ENCODE results near the gene PDCD11. TPM values are rescaled to one million over a fixed set of nuclear protein-coding genes. Genes with fewer than 3 reads are reported as not detected.
A peak's percentile ranks its signal among the peaks of the same experiment; 100 is the strongest.

Gene PDCD11
- total RNA-seq, 2 donors from 2014 or later, result 13.0 to 32.0 TPM

DNA sequence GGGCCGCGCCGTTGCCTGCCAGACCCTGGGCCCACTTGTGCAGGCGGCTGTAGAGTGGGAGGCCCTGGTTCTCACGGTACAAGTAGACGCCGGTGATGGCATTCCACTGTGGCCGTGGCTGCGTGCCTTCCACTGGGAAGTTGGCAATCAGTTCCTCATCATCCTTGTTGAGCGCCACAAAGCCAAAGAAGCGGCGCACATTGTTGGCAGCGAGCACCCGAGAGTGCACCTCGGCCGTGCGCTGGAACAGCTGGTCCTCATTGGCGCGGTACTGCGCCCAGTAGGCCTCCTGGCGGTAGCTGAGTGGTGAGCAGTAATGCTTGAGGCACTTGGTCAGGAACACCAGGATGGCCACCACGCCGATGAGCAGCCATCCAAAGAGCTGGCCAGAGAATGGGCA, 50.8 kb downstream of the PDCD11 start:
- no peak overlapping the region for H3K4me3 ChIP-seq
- ATAC-seq (no peak), DNase-seq (no peak)
- peaks cover 0 to 21% of the 10 kb centered on the region in 2 donors for H3K36me3 ChIP-seq (replicated peaks in 1 of 2; ENCODE audit: insufficient read depth in 1 of 2, low read depth in 2 of 2)
- intact Hi-C loops (cut with DNase I), result no loop called here
- WGBS, 2 donors, result 97 to 98% methylated on average over 14 to 23 of the region's 23 CpGs
- H3K27ac ChIP-seq, result peak overlapping the region in 1 of 4 donors; percentile 21
- TF ChIP-seq POLR2A (IDR thresholded peaks at IDR 0.05), result no peak
- TF ChIP-seq, protein P1, sequence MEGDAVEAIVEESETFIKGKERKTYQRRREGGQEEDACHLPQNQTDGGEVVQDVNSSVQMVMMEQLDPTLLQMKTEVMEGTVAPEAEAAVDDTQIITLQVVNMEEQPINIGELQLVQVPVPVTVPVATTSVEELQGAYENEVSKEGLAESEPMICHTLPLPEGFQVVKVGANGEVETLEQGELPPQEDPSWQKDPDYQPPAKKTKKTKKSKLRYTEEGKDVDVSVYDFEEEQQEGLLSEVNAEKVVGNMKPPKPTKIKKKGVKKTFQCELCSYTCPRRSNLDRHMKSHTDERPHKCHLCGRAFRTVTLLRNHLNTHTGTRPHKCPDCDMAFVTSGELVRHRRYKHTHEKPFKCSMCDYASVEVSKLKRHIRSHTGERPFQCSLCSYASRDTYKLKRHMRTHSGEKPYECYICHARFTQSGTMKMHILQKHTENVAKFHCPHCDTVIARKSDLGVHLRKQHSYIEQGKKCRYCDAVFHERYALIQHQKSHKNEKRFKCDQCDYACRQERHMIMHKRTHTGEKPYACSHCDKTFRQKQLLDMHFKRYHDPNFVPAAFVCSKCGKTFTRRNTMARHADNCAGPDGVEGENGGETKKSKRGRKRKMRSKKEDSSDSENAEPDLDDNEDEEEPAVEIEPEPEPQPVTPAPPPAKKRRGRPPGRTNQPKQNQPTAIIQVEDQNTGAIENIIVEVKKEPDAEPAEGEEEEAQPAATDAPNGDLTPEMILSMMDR (IDR thresholded peaks at IDR 0.05), result no peak
- no peaks in the 10 kb centered on the region for H3K9me3 ChIP-seq
- H3K27me3 ChIP-seq, result no peaks in the 10 kb centered on the region
- H3K4me1 ChIP-seq, result peaks cover 6% of the 10 kb centered on the region

DNA sequence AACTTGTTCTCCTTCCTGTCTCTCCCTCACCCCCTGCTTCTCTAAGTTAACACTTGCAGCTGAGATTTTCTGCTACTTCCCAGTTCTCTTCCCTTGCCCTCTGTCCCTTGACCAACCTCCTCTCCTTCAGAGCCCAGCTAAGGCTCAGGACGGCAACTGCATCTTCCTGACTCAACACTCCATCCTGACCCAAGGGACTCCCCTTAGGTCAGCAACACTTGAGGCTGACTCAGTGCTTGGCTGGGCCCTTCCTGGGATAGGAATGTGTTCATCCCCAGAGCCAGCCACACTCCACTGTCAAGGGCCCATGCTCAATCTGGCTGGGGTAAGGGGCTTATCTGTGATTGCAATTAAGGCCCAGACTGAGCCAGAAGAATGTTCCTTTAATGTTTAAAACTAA, 52.3 kb downstream of the PDCD11 start:
- peaks cover 0 to 15% of the 10 kb centered on the region in 2 donors for H3K36me3 ChIP-seq (replicated peaks in 1 of 2; ENCODE audit: insufficient read depth in 1 of 2, low read depth in 2 of 2)
- TF ChIP-seq, protein P1 (IDR thresholded peaks at IDR 0.05), result no peak
- TF ChIP-seq POLR2A (IDR thresholded peaks at IDR 0.05), result no peak
- no peaks in the 10 kb centered on the region for H3K27me3 ChIP-seq
- H3K9me3 ChIP-seq, result no peaks in the 10 kb centered on the region
- WGBS, 2 donors, result 38 to 68% methylated on average over 1 of the region's 1 CpG
- DNase-seq, result peak; percentile 20 to 60 (median 34)
- H3K4me1 ChIP-seq, result peaks cover 11% of the 10 kb centered on the region
- no peak for ATAC-seq
- H3K27ac ChIP-seq, result no peak overlapping the region
- intact Hi-C loops (cut with DNase I), result no loop called here
- H3K4me3 ChIP-seq, result no peak overlapping the region

DNA sequence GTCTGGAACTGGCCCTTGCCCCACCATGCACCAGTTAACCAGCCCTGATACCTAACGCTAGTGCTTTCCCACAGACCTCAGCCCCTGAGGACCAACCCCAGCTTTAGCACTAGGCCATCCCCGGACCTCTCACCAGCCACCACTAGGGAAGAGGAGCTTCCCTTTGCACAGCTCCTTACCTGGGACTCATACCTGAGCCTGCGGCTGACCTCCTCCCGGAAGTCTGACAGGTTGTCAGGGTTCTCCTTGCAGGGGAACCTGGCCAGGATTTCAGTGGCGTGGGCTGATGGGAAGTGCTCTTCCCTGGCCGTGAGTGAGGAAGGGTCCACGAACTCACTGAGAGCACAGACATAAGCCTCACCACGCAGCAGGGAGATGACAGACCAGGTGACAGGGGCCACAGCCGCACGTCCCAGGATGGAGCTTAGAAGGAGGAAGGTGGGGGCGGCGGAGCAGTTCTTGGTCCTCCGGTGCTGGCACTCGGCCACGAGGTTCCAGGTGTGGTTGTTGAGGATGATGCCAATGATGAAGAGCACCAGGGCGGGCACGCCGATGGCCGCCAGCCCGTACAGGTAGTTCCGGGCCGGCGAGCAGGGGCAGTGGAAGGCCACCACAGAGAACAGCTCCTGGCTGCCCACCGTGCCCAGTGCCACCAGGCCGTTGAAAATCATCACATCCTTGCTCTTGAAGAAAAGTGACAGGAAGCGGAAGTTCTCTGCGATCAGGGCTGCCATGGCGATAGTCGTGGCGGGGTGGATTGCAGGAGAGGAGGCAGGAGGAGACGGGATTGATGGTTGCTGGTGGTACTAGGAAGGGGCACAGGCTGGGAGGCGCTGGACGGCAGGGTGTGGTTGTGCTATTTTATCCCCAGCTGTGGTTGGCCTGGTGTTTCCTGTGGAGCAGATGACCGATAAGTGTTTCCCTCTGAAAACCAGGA, 53.0 kb downstream of the PDCD11 start:
- Histone ChIP-seq H3K9me3 (no peaks in the 10 kb centered on the region), H3K27me3 (no peaks in the 10 kb centered on the region), H3K36me3 (replicated peaks in 1 of 2; ENCODE audit: insufficient read depth in 1 of 2, low read depth in 2 of 2) (peaks cover 0 to 8% of the 10 kb centered on the region in 2 donors), H3K4me1 (peaks cover 11% of the 10 kb centered on the region), H3K4me3 (no peak overlapping the region), H3K27ac (peak overlapping the region in 2 of 4 donors; percentile 7 to 71)
- intact Hi-C loops (cut with DNase I), result no loop called here
- DNase-seq (peak in 1 of 4 donors; percentile 21), ATAC-seq (no peak)
- TF ChIP-seq, protein P1 (IDR thresholded peaks at IDR 0.05), result no peak
- TF ChIP-seq POLR2A (IDR thresholded peaks at IDR 0.05), result no peak
- 76 to 86% methylated on average over 29 to 30 of the region's 34 CpGs for WGBS, 2 donors

DNA sequence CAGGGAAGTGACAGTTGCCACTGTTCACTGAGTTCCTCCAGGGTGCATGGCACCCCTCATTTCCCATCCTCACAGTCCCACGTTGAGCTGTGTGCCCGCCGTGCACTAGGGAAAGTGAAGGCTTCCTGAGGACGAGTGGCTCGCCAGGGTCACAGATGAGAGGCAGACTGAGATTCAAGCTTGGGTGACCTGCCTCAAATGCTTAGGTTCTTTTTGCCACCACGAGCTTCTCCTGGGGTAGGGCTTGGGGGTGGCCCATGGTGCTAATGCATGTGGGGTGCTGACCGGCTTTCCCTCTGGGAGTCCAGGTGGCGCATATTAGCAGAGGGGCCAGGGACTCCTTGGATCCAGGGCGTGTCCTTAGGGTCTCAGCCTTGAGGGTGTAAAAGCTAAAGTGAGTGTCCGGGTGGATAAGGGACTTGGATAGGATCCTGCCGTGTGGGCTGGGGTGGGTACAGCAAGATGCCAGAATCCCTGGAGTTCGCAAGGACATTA, 53.8 kb downstream of the PDCD11 start:
- peak overlapping the region in 1 of 4 donors; percentile 71 for H3K27ac ChIP-seq
- TF ChIP-seq, protein P1 (IDR thresholded peaks at IDR 0.05), result no peak
- TF ChIP-seq POLR2A (IDR thresholded peaks at IDR 0.05), result no peak
- H3K9me3 ChIP-seq, result no peaks in the 10 kb centered on the region
- DNase-seq (no peak), ATAC-seq (no peak)
- WGBS, 2 donors, result 81 to 82% methylated on average over 11 to 12 of the region's 12 CpGs
- peaks cover 0 to 4% of the 10 kb centered on the region in 2 donors for H3K36me3 ChIP-seq (replicated peaks in 1 of 2; ENCODE audit: insufficient read depth in 1 of 2, low read depth in 2 of 2)
- H3K4me3 ChIP-seq, result no peak overlapping the region
- no peaks in the 10 kb centered on the region for H3K27me3 ChIP-seq
- H3K4me1 ChIP-seq, result peaks cover 11% of the 10 kb centered on the region
- intact Hi-C loops (cut with DNase I), result no loop called here
